Ecto neural progenitor cell (in vitro differentiated cells): Measurements from ENCODE around the gene FAM240A.

Source experiments
- DNase-seq: peaks from one replicate; pipeline ENCODE4 v3.0.0-alpha.2; 2018; ENCODE audit warnings: low spot score

Gene FAM240A

GRCh38 chr3:46675426-46675825, 63.1 kb downstream of the FAM240A start:
- no peak for DNase-seq
